ENCODE data around the gene INPP5J.

INPP5J gene

GRCh38 chr22:31126869-31127175 lies 4.1 kb downstream of the INPP5J start:
- TF ChIP-seq CTCF (conservative IDR thresholded peaks at IDR 0.05; ENCODE audit: low read depth, low read length): no peak
- Histone ChIP-seq H3K4me1 (ENCODE audit: low read depth, poor library complexity, severe bottlenecking) (no peaks in the 10 kb centered on the region), H3K4me2 (no peak overlapping the region), H3K27me3 (ENCODE audit: insufficient read depth, low read depth) (peaks cover 4% of the 10 kb centered on the region; the same call in 1 of the 2 replicates), H3K4me3 (IDR thresholded peaks at IDR 0.05; ENCODE audit: insufficient read depth, low read depth, low read length) (no peak overlapping the region), H3K27ac (no peak overlapping the region), H3K9ac (no peak overlapping the region), H4K20me1 (ENCODE audit: insufficient read depth) (no peaks in the 10 kb centered on the region), H3K36me3 (ENCODE audit: insufficient read depth) (no peaks in the 10 kb centered on the region), H3K79me2 (ENCODE audit: insufficient read depth, low read depth) (no peaks in the 10 kb centered on the region), H2AFZ (ENCODE audit: low read depth) (no peak overlapping the region)

DNA sequence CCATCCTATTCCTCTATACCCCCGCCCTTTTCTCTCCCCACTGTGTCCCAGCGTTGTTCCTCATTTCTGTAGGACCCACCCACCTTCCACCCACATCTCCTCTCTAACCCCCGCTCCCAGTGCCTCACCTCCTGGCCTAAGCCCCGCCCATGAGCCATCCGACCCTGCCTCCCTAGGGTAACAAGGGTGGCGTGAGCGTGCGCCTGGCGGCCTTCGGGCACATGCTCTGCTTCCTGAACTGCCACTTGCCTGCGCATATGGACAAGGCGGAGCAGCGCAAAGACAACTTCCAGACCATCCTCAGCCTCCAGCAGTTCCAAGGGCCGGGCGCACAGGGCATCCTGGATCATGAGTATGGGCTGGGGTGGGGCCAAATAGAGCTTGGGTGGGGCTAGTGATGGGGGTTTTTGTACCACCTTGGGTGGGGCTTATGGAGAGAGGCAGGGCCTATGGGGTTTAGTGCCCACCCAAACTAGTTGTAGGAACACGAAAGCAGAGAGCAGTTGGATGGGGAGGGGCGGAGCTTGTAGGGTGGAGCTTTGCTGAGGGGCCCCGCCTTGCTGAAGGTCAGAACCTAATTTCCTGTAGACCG lies 4.5 kb downstream of the INPP5J start:
- Histone ChIP-seq H2AFZ (ENCODE audit: low read depth) (no peak overlapping the region), H3K79me2 (ENCODE audit: insufficient read depth, low read depth) (no peaks in the 10 kb centered on the region), H3K4me2 (no peak overlapping the region), H3K36me3 (ENCODE audit: insufficient read depth) (no peaks in the 10 kb centered on the region), H3K4me3 (IDR thresholded peaks at IDR 0.05; ENCODE audit: insufficient read depth, low read depth, low read length) (no peak overlapping the region), H3K4me1 (ENCODE audit: low read depth, poor library complexity, severe bottlenecking) (no peaks in the 10 kb centered on the region), H3K27ac (no peak overlapping the region), H3K27me3 (ENCODE audit: insufficient read depth, low read depth) (peaks cover 4% of the 10 kb centered on the region; the same call in 1 of the 2 replicates), H3K9ac (no peak overlapping the region), H4K20me1 (ENCODE audit: insufficient read depth) (no peaks in the 10 kb centered on the region)
- TF ChIP-seq CTCF (conservative IDR thresholded peaks at IDR 0.05; ENCODE audit: low read depth, low read length): no peak

DNA sequence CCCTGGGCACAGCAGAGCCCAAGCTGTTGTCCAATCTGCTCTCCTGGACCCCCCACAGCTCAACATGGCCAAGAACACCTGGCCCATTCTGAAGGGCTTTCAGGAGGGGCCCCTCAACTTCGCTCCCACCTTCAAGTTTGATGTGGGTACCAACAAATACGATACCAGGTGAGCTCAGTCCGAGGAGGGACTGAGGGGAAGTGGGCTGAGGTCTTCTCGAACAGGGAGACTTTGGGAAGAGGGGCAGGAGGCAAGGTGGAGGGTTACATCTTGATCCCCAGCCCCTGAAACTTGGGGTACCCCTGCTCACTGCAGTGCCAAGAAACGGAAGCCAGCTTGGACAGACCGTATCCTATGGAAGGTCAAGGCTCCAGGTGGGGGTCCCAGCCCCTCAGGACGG lies 5.4 kb downstream of the INPP5J start:
- Histone ChIP-seq H3K4me3 (IDR thresholded peaks at IDR 0.05; ENCODE audit: insufficient read depth, low read depth, low read length) (no peak overlapping the region), H4K20me1 (ENCODE audit: insufficient read depth) (no peaks in the 10 kb centered on the region), H3K4me2 (no peak overlapping the region), H3K27me3 (ENCODE audit: insufficient read depth, low read depth) (peaks cover 4% of the 10 kb centered on the region; the same call in 1 of the 2 replicates), H3K27ac (no peak overlapping the region), H2AFZ (ENCODE audit: low read depth) (no peak overlapping the region), H3K79me2 (ENCODE audit: insufficient read depth, low read depth) (no peaks in the 10 kb centered on the region), H3K9ac (no peak overlapping the region), H3K4me1 (ENCODE audit: low read depth, poor library complexity, severe bottlenecking) (no peaks in the 10 kb centered on the region), H3K36me3 (ENCODE audit: insufficient read depth) (no peaks in the 10 kb centered on the region)
- no peak for TF ChIP-seq CTCF (conservative IDR thresholded peaks at IDR 0.05; ENCODE audit: low read depth, low read length)

GRCh38 chr22:31130873-31131272 lies 8.1 kb downstream of the INPP5J start:
- Histone ChIP-seq H3K4me2 (no peak overlapping the region), H3K79me2 (ENCODE audit: insufficient read depth, low read depth) (no peaks in the 10 kb centered on the region), H3K9ac (no peak overlapping the region), H4K20me1 (ENCODE audit: insufficient read depth) (no peaks in the 10 kb centered on the region), H3K4me1 (ENCODE audit: low read depth, poor library complexity, severe bottlenecking) (no peaks in the 10 kb centered on the region), H2AFZ (ENCODE audit: low read depth) (no peak overlapping the region), H3K27me3 (ENCODE audit: insufficient read depth, low read depth) (no peaks in the 10 kb centered on the region), H3K4me3 (IDR thresholded peaks at IDR 0.05; ENCODE audit: insufficient read depth, low read depth, low read length) (no peak overlapping the region), H3K27ac (no peak overlapping the region), H3K36me3 (ENCODE audit: insufficient read depth) (no peaks in the 10 kb centered on the region)
- no peak for TF ChIP-seq CTCF (conservative IDR thresholded peaks at IDR 0.05; ENCODE audit: low read depth, low read length)
